Progenitor cell of endocrine pancreas (in vitro differentiated cells): ENCODE measurements around the gene ZDHHC19. TPM values are rescaled to one million over a fixed set of nuclear protein-coding genes. Genes with fewer than 3 reads are reported as not detected.

Source experiments
- DNase-seq: peaks from one replicate; pipeline ENCODE4 v3.0.0; 2021; ENCODE audit warnings: low spot score; ENCODE audit not compliant: unreplicated experiment
- H3K27ac Mint-ChIP-seq: 2 replicates; pipeline ENCODE4 v1.8.0; 2021; ENCODE audit warnings: mild to moderate bottlenecking, moderate library complexity, mixed read lengths
- H3K27me3 Mint-ChIP-seq: 2 replicates; pipeline ENCODE4 v1.8.0; 2021; ENCODE audit warnings: mixed read lengths
- H3K36me3 Mint-ChIP-seq: 2 replicates; pipeline ENCODE4 v1.8.0; 2022; ENCODE audit warnings: mixed read lengths; ENCODE audit not compliant: insufficient read depth
- H3K4me1 Mint-ChIP-seq: 2 replicates; pipeline ENCODE4 v1.8.0; 2021; ENCODE audit warnings: low read depth, mixed read lengths
- H3K4me3 Mint-ChIP-seq: 2 replicates; pipeline ENCODE4 v1.8.0; 2021; ENCODE audit warnings: low read depth, mild to moderate bottlenecking, moderate library complexity, mixed read lengths
- H3K9me3 Mint-ChIP-seq: 2 replicates; pipeline ENCODE4 v1.8.0; 2021; ENCODE audit warnings: low read depth, mixed read lengths
- total RNA-seq: library from RNA; stranded (reverse); gene quantifications from 2 replicates; pipeline ENCODE4 v1.2.1, GENCODE V29; 2021
- TF ChIP-seq, protein P1 (sequence below): fragments of 200-600 bp; sonication (generic); IDR thresholded peaks from one replicate; pipeline ENCODE4 v1.5.0; 2021; ENCODE audit warnings: antibody characterized with exemption, mild to moderate bottlenecking; ENCODE audit not compliant: unreplicated experiment

ZDHHC19 gene
- total RNA-seq, 1 donor from 2014 or later, result not detected

DNA sequence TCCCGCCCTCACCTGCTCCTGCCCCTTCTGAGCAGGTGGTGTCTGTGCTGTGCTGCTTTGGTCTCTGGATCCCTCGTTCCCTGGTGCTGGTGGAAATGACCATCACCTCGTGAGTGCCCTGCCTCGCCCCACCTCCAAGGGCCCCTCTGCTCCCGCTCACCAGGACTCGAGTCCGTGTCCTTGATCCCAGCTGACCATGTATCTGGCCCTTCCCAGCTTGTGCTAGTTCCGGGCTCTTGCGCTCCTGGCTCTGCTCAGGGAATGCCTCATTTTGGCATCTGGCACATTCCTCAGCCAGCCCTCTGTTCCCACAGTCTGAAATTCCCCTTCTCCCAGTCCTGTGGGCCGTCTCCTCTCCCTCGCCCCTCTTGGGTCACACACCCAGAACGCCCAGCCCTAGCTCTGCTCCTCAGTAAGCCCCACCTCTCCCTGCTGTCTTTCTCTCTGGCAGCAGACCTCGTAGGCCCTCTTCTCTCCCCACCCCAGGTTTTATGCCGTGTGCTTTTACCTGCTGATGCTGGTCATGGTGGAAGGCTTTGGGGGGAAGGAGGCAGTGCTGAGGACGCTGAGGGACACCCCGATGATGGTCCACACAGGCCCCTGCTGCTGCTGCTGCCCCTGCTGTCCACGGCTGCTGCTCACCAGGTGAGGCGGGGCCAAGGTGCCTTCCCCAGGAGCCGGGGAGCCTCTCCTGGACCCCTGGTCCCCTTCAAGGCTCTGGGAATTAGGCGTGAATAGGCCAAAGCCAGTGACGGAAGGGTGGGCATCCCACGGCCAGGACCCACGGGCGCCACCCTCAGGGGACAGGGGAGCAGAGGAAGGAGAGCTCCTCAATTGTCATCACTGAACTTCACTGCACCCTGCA is 16.7 kb upstream of the ZDHHC19 start:
- Mint-ChIP-seq H3K4me1 (no peaks in the 10 kb centered on the region), H3K36me3 (no peaks in the 10 kb centered on the region), H3K9me3 (no peaks in the 10 kb centered on the region), H3K27me3 (peaks cover 4% of the 10 kb centered on the region), H3K27ac (peak overlapping the region; percentile 81), H3K4me3 (no peak overlapping the region)
- no peak for DNase-seq
- TF ChIP-seq, protein P1, sequence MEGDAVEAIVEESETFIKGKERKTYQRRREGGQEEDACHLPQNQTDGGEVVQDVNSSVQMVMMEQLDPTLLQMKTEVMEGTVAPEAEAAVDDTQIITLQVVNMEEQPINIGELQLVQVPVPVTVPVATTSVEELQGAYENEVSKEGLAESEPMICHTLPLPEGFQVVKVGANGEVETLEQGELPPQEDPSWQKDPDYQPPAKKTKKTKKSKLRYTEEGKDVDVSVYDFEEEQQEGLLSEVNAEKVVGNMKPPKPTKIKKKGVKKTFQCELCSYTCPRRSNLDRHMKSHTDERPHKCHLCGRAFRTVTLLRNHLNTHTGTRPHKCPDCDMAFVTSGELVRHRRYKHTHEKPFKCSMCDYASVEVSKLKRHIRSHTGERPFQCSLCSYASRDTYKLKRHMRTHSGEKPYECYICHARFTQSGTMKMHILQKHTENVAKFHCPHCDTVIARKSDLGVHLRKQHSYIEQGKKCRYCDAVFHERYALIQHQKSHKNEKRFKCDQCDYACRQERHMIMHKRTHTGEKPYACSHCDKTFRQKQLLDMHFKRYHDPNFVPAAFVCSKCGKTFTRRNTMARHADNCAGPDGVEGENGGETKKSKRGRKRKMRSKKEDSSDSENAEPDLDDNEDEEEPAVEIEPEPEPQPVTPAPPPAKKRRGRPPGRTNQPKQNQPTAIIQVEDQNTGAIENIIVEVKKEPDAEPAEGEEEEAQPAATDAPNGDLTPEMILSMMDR, result no peak

DNA sequence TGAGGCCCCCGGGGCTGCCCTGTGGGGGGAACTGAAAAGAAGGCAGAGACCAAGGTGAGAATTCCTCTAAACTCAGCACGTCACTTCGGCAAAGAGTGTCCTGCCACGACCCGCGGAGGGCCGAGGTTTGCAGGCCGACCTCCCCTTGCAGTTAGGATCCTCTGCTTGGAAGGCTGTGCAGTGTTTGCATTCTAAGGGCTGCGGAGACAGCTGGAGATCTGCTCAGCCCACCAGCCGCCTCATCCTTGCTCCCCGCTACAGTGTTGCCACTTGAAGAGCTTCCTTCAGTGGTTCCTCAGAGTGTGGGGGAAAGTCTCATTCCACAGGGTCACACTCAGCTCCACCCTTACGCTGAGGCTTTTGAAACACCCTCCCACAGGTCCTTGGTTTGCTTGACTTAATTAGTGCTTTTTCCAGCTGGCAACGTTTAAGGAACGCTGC is 15.9 kb upstream of the ZDHHC19 start:
- no peak overlapping the region for H3K4me3 Mint-ChIP-seq

GRCh38 chr3:196225763-196226364 is 14.7 kb upstream of the ZDHHC19 start:
- Mint-ChIP-seq H3K4me3 (no peak overlapping the region), H3K9me3 (no peaks in the 10 kb centered on the region), H3K4me1 (no peaks in the 10 kb centered on the region), H3K27ac (no peak overlapping the region), H3K27me3 (peaks cover 4% of the 10 kb centered on the region), H3K36me3 (no peaks in the 10 kb centered on the region)
- no peak for DNase-seq
- TF ChIP-seq, protein P1, result no peak

More for the DNA sequence above, 15.9 kb upstream of the ZDHHC19 start:
- H3K36me3 Mint-ChIP-seq, result no peaks in the 10 kb centered on the region
- no peak for DNase-seq
- TF ChIP-seq, protein P1, result no peak
- H3K9me3 Mint-ChIP-seq, result no peaks in the 10 kb centered on the region
- peaks cover 4% of the 10 kb centered on the region for H3K27me3 Mint-ChIP-seq
- no peak overlapping the region for H3K27ac Mint-ChIP-seq
- no peaks in the 10 kb centered on the region for H3K4me1 Mint-ChIP-seq

DNA sequence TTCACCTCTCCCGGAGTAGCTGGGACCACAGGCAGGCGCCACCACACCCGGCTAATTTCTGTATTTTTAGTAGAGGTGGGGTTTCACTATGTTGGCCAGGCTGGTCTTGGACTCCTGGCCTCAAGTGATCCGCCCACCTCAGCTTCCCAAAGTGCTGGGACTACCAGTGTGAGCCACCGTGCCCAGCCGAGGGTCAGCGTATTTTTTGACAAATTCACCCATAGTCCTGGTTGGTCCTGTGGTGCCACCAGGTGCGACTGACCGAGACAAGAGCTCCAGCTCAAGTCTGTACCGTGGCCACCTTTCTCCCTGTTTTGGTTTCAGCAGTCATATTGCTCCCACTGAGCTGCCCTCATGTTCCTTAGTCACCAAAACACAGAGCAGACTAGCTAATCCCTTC is 13.9 kb upstream of the ZDHHC19 start:
- H3K36me3 Mint-ChIP-seq, result no peaks in the 10 kb centered on the region
- H3K27me3 Mint-ChIP-seq, result peaks cover 4% of the 10 kb centered on the region
- TF ChIP-seq, protein P1, result no peak
- no peaks in the 10 kb centered on the region for H3K9me3 Mint-ChIP-seq
- no peak overlapping the region for H3K4me3 Mint-ChIP-seq
- no peak overlapping the region for H3K27ac Mint-ChIP-seq
- no peaks in the 10 kb centered on the region for H3K4me1 Mint-ChIP-seq
- no peak for DNase-seq

GRCh38 chr3:196222876-196223595 is 11.8 kb upstream of the ZDHHC19 start:
- Mint-ChIP-seq H3K4me1 (no peaks in the 10 kb centered on the region), H3K36me3 (no peaks in the 10 kb centered on the region), H3K4me3 (no peak overlapping the region), H3K9me3 (no peaks in the 10 kb centered on the region), H3K27ac (no peak overlapping the region), H3K27me3 (peaks cover 6% of the 10 kb centered on the region)
- DNase-seq, result no peak
- TF ChIP-seq, protein P1, result no peak
